ENCODE data around the gene MELK. TPM values are rescaled to one million over a fixed set of nuclear protein-coding genes. Genes with fewer than 3 reads are reported as not detected.
"Not testable (repeated sequence)": the region's sequence is repeated elsewhere in the genome, so short reads cannot be mapped to it uniquely, and the experiment has no call there.

Gene MELK
- polyA plus RNA-seq, 1 donor from 2014 or later = 1.8 TPM

DNA sequence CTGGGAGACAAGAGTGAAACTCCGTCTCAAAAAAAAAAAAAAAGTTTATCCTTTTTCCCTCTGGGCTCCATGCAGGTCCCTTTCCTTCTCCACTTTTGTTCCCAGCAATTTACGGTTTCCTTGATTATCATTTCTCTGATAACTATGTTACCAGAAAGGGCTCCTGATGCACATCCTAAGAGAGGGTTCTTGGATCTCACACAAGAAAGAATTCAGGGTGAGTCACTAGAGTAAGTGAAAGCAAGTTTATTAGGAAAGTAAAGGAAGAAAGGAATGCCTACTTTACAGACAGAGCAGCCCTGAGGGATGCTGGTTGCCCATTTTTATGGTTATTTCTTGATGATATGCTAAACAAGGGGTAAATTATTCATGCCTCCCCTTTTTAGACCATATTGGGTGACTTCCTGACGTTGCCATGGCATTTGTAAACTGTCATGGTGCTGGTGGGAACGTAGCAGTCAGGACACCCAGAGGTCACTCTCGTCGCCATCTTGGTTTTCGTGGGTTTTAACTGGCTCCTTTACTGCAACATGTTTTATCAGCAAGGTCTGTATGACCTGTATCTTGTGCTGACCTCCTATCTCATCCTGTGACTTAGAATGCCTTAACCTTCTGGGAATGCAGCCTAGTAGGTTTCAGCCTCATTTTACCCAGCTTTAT lies 13.5 kb upstream of the MELK start (continued):
- TF ChIP-seq, protein P1, sequence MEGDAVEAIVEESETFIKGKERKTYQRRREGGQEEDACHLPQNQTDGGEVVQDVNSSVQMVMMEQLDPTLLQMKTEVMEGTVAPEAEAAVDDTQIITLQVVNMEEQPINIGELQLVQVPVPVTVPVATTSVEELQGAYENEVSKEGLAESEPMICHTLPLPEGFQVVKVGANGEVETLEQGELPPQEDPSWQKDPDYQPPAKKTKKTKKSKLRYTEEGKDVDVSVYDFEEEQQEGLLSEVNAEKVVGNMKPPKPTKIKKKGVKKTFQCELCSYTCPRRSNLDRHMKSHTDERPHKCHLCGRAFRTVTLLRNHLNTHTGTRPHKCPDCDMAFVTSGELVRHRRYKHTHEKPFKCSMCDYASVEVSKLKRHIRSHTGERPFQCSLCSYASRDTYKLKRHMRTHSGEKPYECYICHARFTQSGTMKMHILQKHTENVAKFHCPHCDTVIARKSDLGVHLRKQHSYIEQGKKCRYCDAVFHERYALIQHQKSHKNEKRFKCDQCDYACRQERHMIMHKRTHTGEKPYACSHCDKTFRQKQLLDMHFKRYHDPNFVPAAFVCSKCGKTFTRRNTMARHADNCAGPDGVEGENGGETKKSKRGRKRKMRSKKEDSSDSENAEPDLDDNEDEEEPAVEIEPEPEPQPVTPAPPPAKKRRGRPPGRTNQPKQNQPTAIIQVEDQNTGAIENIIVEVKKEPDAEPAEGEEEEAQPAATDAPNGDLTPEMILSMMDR (IDR thresholded peaks at IDR 0.05; ENCODE audit: poor library complexity, severe bottlenecking) = no peak
- TF ChIP-seq RAD21 (conservative IDR thresholded peaks at IDR 0.05) (no peak), MXI1 (conservative IDR thresholded peaks at IDR 0.05; ENCODE audit: poor library complexity, severe bottlenecking) (no peak)

DNA sequence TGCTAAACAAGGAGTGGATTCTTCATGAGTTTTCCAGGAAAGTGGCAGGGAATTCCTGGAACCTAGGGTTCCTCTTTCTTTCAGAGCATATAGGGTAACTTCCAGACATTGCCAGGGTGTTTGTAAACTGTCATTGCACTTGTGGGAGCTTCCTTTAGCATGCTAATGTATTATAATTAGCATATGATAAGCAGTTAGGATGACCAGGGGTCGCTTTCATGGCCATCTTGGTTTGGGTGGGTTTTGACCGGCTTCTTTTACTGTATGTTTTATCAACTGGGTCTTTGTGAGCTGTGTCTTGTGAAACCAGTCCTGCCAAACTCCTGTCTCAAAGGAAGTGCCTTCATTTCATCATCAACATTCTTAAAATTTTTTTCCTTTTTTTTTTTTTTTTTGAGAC lies 11.9 kb upstream of the MELK start:
- H3K9me2 ChIP-seq (ENCODE audit: insufficient read depth, low read length) = no peaks in the 10 kb centered on the region
- H3K27ac ChIP-seq (ENCODE audit: low read length) = no peak overlapping the region
- no peak overlapping the region for H3K4me3 ChIP-seq (ENCODE audit: low read length)
- H3K27me3 ChIP-seq (ENCODE audit: insufficient read depth, low read depth, low read length) = no peaks in the 10 kb centered on the region
- H2AFZ ChIP-seq (ENCODE audit: low read depth, low read length) = no peak overlapping the region
- no peaks in the 10 kb centered on the region for H3K36me3 ChIP-seq (ENCODE audit: insufficient read depth, low read length)
- no peaks in the 10 kb centered on the region for H3K9me3 ChIP-seq (ENCODE audit: low read length)
- no peaks in the 10 kb centered on the region for H3F3A ChIP-seq (ENCODE audit: insufficient read depth, low read length, poor library complexity, severe bottlenecking)
- no peak overlapping the region for H3K4me2 ChIP-seq (ENCODE audit: low read length)
- TF ChIP-seq TAF1 (IDR thresholded peaks at IDR 0.05; ENCODE audit: low read depth) (no peak), RAD21 (conservative IDR thresholded peaks at IDR 0.05) (no peak), EP300 (conservative IDR thresholded peaks at IDR 0.05; ENCODE audit: poor library complexity, severe bottlenecking) (no peak), EZH2 (IDR thresholded peaks at IDR 0.05; ENCODE audit: borderline replicate concordance, insufficient read depth, low read length, poor library complexity, severe bottlenecking) (no peak), SMC3 (conservative IDR thresholded peaks at IDR 0.05; ENCODE audit: poor library complexity) (no peak), POLR2AphosphoS5 (IDR thresholded peaks at IDR 0.05) (no peak), MXI1 (conservative IDR thresholded peaks at IDR 0.05; ENCODE audit: poor library complexity, severe bottlenecking) (no peak)
- TF ChIP-seq, protein P2, sequence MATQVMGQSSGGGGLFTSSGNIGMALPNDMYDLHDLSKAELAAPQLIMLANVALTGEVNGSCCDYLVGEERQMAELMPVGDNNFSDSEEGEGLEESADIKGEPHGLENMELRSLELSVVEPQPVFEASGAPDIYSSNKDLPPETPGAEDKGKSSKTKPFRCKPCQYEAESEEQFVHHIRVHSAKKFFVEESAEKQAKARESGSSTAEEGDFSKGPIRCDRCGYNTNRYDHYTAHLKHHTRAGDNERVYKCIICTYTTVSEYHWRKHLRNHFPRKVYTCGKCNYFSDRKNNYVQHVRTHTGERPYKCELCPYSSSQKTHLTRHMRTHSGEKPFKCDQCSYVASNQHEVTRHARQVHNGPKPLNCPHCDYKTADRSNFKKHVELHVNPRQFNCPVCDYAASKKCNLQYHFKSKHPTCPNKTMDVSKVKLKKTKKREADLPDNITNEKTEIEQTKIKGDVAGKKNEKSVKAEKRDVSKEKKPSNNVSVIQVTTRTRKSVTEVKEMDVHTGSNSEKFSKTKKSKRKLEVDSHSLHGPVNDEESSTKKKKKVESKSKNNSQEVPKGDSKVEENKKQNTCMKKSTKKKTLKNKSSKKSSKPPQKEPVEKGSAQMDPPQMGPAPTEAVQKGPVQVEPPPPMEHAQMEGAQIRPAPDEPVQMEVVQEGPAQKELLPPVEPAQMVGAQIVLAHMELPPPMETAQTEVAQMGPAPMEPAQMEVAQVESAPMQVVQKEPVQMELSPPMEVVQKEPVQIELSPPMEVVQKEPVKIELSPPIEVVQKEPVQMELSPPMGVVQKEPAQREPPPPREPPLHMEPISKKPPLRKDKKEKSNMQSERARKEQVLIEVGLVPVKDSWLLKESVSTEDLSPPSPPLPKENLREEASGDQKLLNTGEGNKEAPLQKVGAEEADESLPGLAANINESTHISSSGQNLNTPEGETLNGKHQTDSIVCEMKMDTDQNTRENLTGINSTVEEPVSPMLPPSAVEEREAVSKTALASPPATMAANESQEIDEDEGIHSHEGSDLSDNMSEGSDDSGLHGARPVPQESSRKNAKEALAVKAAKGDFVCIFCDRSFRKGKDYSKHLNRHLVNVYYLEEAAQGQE (IDR thresholded peaks at IDR 0.05; ENCODE audit: borderline replicate concordance) = no peak
- TF ChIP-seq, protein P1 (IDR thresholded peaks at IDR 0.05; ENCODE audit: poor library complexity, severe bottlenecking) = no peak
- H3K79me2 ChIP-seq (replicated peaks; ENCODE audit: insufficient read depth, low read length) = no peaks in the 10 kb centered on the region
- no peak overlapping the region for H3K9ac ChIP-seq (ENCODE audit: low read length)
- no peaks in the 10 kb centered on the region for H4K20me1 ChIP-seq (ENCODE audit: insufficient read depth)

GRCh38 chr9:36562801-36563200 lies 9.9 kb upstream of the MELK start:
- H3K79me2 ChIP-seq (replicated peaks; ENCODE audit: insufficient read depth, low read length); H3K9me3 ChIP-seq (ENCODE audit: low read length); H3K4me2 ChIP-seq (ENCODE audit: low read length); H4K20me1 ChIP-seq (ENCODE audit: insufficient read depth); H3K9me2 ChIP-seq (ENCODE audit: insufficient read depth, low read length); H3K27ac ChIP-seq (ENCODE audit: low read length); H3K27me3 ChIP-seq (ENCODE audit: insufficient read depth, low read depth, low read length); H3K4me3 ChIP-seq (ENCODE audit: low read length); H3K9ac ChIP-seq (ENCODE audit: low read length); H2AFZ ChIP-seq (ENCODE audit: low read depth, low read length); H3K36me3 ChIP-seq (ENCODE audit: insufficient read depth, low read length); H3F3A ChIP-seq (ENCODE audit: insufficient read depth, low read length, poor library complexity, severe bottlenecking): not testable (repeated sequence)

Measured in neural cell (in vitro differentiated cells).